ENCODE measurements around the gene RABAC1. TPM values are rescaled to one million over a fixed set of nuclear protein-coding genes. Genes with fewer than 3 reads are reported as not detected.
A peak's percentile ranks its signal among the peaks of the same experiment; 100 is the strongest.

The RABAC1 gene
- total and polyA plus RNA-seq, 9 of the 15 experiments (the other 6 are each of a cell fraction or from before 2014, with no cell fraction given): 2.4 to 28.1 (median 9.3) TPM

GRCh38 chr19:41945135-41945766 is 13.9 kb downstream of the RABAC1 start (continued):
- no peak for TF ChIP-seq CEBPB (tag; IDR thresholded peaks at IDR 0.05)
- no peak for TF ChIP-seq SRSF9 (IDR thresholded peaks at IDR 0.05; ENCODE audit: borderline replicate concordance, low read depth, low read length)
- TF ChIP-seq KDM4B (IDR thresholded peaks at IDR 0.05; ENCODE audit: borderline replicate concordance in 2 of 2, low read depth in 1 of 2): no peak
- no peak for TF ChIP-seq EP300 (IDR thresholded peaks at IDR 0.05; ENCODE audit: low read length)
- TF ChIP-seq, protein P1, sequence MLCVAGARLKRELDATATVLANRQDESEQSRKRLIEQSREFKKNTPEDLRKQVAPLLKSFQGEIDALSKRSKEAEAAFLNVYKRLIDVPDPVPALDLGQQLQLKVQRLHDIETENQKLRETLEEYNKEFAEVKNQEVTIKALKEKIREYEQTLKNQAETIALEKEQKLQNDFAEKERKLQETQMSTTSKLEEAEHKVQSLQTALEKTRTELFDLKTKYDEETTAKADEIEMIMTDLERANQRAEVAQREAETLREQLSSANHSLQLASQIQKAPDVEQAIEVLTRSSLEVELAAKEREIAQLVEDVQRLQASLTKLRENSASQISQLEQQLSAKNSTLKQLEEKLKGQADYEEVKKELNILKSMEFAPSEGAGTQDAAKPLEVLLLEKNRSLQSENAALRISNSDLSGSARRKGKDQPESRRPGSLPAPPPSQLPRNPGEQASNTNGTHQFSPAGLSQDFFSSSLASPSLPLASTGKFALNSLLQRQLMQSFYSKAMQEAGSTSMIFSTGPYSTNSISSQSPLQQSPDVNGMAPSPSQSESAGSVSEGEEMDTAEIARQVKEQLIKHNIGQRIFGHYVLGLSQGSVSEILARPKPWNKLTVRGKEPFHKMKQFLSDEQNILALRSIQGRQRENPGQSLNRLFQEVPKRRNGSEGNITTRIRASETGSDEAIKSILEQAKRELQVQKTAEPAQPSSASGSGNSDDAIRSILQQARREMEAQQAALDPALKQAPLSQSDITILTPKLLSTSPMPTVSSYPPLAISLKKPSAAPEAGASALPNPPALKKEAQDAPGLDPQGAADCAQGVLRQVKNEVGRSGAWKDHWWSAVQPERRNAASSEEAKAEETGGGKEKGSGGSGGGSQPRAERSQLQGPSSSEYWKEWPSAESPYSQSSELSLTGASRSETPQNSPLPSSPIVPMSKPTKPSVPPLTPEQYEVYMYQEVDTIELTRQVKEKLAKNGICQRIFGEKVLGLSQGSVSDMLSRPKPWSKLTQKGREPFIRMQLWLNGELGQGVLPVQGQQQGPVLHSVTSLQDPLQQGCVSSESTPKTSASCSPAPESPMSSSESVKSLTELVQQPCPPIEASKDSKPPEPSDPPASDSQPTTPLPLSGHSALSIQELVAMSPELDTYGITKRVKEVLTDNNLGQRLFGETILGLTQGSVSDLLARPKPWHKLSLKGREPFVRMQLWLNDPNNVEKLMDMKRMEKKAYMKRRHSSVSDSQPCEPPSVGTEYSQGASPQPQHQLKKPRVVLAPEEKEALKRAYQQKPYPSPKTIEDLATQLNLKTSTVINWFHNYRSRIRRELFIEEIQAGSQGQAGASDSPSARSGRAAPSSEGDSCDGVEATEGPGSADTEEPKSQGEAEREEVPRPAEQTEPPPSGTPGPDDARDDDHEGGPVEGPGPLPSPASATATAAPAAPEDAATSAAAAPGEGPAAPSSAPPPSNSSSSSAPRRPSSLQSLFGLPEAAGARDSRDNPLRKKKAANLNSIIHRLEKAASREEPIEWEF (CRISPR knock-in tag; IDR thresholded peaks at IDR 0.05): no peak
- TF ChIP-seq EGR1 (conservative IDR thresholded peaks at IDR 0.05): peak; percentile 59
- no peak for TF ChIP-seq PHB (CRISPR knock-in tag; IDR thresholded peaks at IDR 0.05)
- TF ChIP-seq, protein P2, sequence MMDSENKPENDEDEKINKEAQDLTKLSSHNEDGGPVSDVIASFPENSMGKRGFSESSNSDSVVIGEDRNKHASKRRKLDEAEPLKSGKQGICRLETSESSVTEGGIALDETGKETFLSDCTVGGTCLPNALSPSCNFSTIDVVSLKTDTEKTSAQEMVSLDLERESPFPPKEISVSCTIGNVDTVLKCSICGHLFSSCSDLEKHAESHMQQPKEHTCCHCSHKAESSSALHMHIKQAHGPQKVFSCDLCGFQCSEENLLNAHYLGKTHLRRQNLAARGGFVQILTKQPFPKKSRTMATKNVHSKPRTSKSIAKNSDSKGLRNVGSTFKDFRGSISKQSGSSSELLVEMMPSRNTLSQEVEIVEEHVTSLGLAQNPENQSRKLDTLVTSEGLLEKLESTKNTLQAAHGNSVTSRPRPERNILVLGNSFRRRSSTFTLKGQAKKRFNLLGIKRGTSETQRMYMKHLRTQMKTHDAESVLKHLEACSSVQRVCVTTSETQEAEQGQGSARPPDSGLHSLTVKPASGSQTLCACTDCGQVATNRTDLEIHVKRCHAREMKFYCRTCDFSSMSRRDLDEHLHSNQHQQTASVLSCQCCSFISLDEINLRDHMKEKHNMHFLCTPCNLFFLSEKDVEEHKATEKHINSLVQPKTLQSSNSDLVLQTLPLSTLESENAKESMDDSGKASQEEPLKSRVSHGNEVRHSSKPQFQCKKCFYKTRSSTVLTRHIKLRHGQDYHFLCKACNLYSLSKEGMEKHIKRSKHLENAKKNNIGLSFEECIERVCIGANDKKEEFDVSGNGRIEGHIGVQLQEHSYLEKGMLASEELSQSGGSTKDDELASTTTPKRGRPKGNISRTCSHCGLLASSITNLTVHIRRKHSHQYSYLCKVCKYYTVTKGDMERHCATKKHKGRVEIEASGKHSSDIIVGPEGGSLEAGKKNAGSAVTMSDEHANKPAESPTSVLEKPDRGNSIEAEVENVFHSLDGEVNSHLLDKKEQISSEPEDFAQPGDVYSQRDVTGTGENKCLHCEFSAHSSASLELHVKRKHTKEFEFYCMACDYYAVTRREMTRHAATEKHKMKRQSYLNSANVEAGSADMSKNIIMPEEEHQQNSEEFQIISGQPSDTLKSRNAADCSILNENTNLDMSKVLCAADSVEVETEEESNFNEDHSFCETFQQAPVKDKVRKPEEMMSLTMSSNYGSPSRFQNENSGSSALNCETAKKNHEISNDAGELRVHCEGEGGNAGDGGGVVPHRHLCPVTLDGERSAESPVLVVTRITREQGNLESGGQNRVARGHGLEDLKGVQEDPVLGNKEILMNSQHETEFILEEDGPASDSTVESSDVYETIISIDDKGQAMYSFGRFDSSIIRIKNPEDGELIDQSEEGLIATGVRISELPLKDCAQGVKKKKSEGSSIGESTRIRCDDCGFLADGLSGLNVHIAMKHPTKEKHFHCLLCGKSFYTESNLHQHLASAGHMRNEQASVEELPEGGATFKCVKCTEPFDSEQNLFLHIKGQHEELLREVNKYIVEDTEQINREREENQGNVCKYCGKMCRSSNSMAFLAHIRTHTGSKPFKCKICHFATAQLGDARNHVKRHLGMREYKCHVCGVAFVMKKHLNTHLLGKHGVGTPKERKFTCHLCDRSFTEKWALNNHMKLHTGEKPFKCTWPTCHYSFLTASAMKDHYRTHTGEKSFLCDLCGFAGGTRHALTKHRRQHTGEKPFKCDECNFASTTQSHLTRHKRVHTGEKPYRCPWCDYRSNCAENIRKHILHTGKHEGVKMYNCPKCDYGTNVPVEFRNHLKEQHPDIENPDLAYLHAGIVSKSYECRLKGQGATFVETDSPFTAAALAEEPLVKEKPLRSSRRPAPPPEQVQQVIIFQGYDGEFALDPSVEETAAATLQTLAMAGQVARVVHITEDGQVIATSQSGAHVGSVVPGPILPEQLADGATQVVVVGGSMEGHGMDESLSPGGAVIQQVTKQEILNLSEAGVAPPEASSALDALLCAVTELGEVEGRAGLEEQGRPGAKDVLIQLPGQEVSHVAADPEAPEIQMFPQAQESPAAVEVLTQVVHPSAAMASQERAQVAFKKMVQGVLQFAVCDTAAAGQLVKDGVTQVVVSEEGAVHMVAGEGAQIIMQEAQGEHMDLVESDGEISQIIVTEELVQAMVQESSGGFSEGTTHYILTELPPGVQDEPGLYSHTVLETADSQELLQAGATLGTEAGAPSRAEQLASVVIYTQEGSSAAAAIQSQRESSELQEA (IDR thresholded peaks at IDR 0.05; ENCODE audit: low read depth): no peak
- no peak for TF ChIP-seq SAFB (IDR thresholded peaks at IDR 0.05; ENCODE audit: borderline replicate concordance, low read depth, low read length)
